Endodermal cell (in vitro differentiated cells): ENCODE measurements around the gene MAPK1. TPM values are rescaled to one million over a fixed set of nuclear protein-coding genes. Genes with fewer than 3 reads are reported as not detected.
"Not testable (repeated sequence)": the region's sequence is repeated elsewhere in the genome, so short reads cannot be mapped to it uniquely, and the experiment has no call there.

ENCODE experiments used
- DNase-seq: peaks from one replicate; pipeline ENCODE4 v3.0.0-alpha.2; 2017
- H3K27ac ChIP-seq: 2 replicates; pipeline ENCODE4 v1.5.1; 2013; ENCODE audit warnings: mild to moderate bottlenecking, low read depth, low read length, moderate library complexity
- H3K27me3 ChIP-seq: 2 replicates; pipeline ENCODE4 v1.6.1; 2013; ENCODE audit warnings: mild to moderate bottlenecking, low read length, moderate library complexity; ENCODE audit not compliant: insufficient read depth, control insufficient read depth, poor library complexity, severe bottlenecking
- H3K36me3 ChIP-seq: 2 replicates; pipeline ENCODE4 v1.7.0; 2013; ENCODE audit warnings: mild to moderate bottlenecking, low read length, moderate library complexity; ENCODE audit not compliant: control insufficient read depth, insufficient read depth
- H3K4me1 ChIP-seq: one replicate; pipeline ENCODE4 v1.7.0; 2013; ENCODE audit warnings: low read length; ENCODE audit not compliant: control insufficient read depth, insufficient read depth
- H3K4me3 ChIP-seq: 2 replicates; pipeline ENCODE4 v1.5.1; 2013; ENCODE audit warnings: mild to moderate bottlenecking, low read length, moderate library complexity
- H3K9ac ChIP-seq: 2 replicates; pipeline ENCODE4 v1.6.1; 2013; ENCODE audit warnings: mild to moderate bottlenecking, low read length, moderate library complexity; ENCODE audit not compliant: poor library complexity, severe bottlenecking; ENCODE audit errors: extremely low read depth
- H3K9me3 ChIP-seq: 2 replicates; pipeline ENCODE4 v1.6.1; 2013; ENCODE audit warnings: mild to moderate bottlenecking, low read length, moderate library complexity; ENCODE audit not compliant: control insufficient read depth
- H3K27ac Mint-ChIP-seq: 2 replicates; pipeline ENCODE4 v1.8.0; 2020; ENCODE audit warnings: mixed read lengths
- H3K27me3 Mint-ChIP-seq: 2 replicates; pipeline ENCODE4 v1.8.0; 2021; ENCODE audit warnings: mild to moderate bottlenecking, mixed read lengths; ENCODE audit not compliant: insufficient read depth
- H3K36me3 Mint-ChIP-seq: 2 replicates; pipeline ENCODE4 v1.8.0; 2020; ENCODE audit warnings: low read depth, mixed read lengths
- H3K4me1 Mint-ChIP-seq: 2 replicates; pipeline ENCODE4 v1.8.0; 2020; ENCODE audit warnings: mixed read lengths
- H3K4me3 Mint-ChIP-seq: 2 replicates; pipeline ENCODE4 v1.8.0; 2020; ENCODE audit warnings: mild to moderate bottlenecking, moderate library complexity, mixed read lengths
- H3K9me3 Mint-ChIP-seq: 2 replicates; pipeline ENCODE4 v1.8.0; 2020; ENCODE audit warnings: mild to moderate bottlenecking, mixed read lengths
- CTCF ChIP-seq: fragments of 200-600 bp; sonication (generic); conservative IDR thresholded peaks from 2 replicates; pipeline ENCODE4 v1.5.0; 2021; ENCODE audit warnings: antibody characterized with exemption, mild to moderate bottlenecking
- WGBS, 2 experiments: methylation state at CpG; one replicate each; pipeline versions ENCODE4 v1.1.5 to v1.1.7; 2013; ENCODE audit warnings: missing lambda C conversion rate in 2 of 2, mixed read lengths in 1 of 2; ENCODE audit not compliant: insufficient coverage in 1 of 2, insufficient read length in 1 of 2; 5-methylcytosine and 5-hydroxymethylcytosine counted together
- total RNA-seq, 2 donors: library from RNA; stranded (reverse); fragmentation: NEBNext Ultra II Directional in 1 of 2; extraction: Animal tissue kit (Norgen Biotek cat#: 25700) in 1 of 2; gene quantifications; 2 replicates in 1 of 2; 3 replicates in 1 of 2; pipeline ENCODE4 v1.2.1, GENCODE V29; 2021

Gene MAPK1
- total RNA-seq, 2 donors from 2014 or later, result 76.8 to 78.6 TPM

GRCh38 chr22:21826204-21826603 is 41.2 kb downstream of the MAPK1 start:
- no peak overlapping the region for H3K4me3 ChIP-seq
- no peaks in the 10 kb centered on the region for H3K4me1 ChIP-seq
- no peak overlapping the region for H3K27ac ChIP-seq
- no peak overlapping the region for H3K9ac ChIP-seq
- Mint-ChIP-seq H3K4me3 (no peak overlapping the region), H3K36me3 (no peaks in the 10 kb centered on the region), H3K27me3 (no peaks in the 10 kb centered on the region), H3K27ac (no peak overlapping the region), H3K4me1 (peaks cover 8% of the 10 kb centered on the region), H3K9me3 (no peaks in the 10 kb centered on the region)
- no peak for TF ChIP-seq CTCF
- no peaks in the 10 kb centered on the region for H3K9me3 ChIP-seq
- 89 to 91% methylated on average over 7 of the region's 7 CpGs for WGBS, 2 experiments
- H3K36me3 ChIP-seq, result no peaks in the 10 kb centered on the region
- no peak for DNase-seq
- H3K27me3 ChIP-seq, result no peaks in the 10 kb centered on the region

- not testable (repeated sequence) for H3K27ac Mint-ChIP-seq, DNase-seq, H3K27me3 Mint-ChIP-seq, H3K4me1 Mint-ChIP-seq, H3K4me1 ChIP-seq, H3K9ac ChIP-seq, H3K9me3 Mint-ChIP-seq, H3K4me3 ChIP-seq, H3K9me3 ChIP-seq, H3K4me3 Mint-ChIP-seq, H3K36me3 ChIP-seq, H3K36me3 Mint-ChIP-seq, H3K27ac ChIP-seq, H3K27me3 ChIP-seq
- 93% methylated on average over 7 of the region's 7 CpGs for WGBS, 2 experiments
Measured at GRCh38 chr22:21824962-21825361, 42.5 kb downstream of the MAPK1 start.

- TF ChIP-seq CTCF, result no peak
- Histone ChIP-seq H3K27ac (no peak overlapping the region), H3K27me3 (no peaks in the 10 kb centered on the region), H3K9ac (no peak overlapping the region), H3K36me3 (no peaks in the 10 kb centered on the region), H3K4me3 (no peak overlapping the region), H3K4me1 (no peaks in the 10 kb centered on the region), H3K9me3 (no peaks in the 10 kb centered on the region)
- Mint-ChIP-seq H3K27me3 (no peaks in the 10 kb centered on the region), H3K27ac (no peak overlapping the region), H3K9me3 (no peaks in the 10 kb centered on the region), H3K4me3 (no peak overlapping the region), H3K4me1 (peaks cover 8% of the 10 kb centered on the region), H3K36me3 (no peaks in the 10 kb centered on the region)
- DNase-seq, result no peak
- WGBS, 2 experiments, result 100% methylated on average over 1 of the region's 1 CpG
Measured at GRCh38 chr22:21824445-21824912, 43.0 kb downstream of the MAPK1 start.
